Amygdala (tissue), 56 donors: ENCODE results near the gene DUXB.

Source experiments
- DNase-seq, 56 donors: peaks; one replicate each; lab custom pipeline; 2025; lab: John Stamatoyannopoulos, UW

DUXB gene

GRCh38 chr16:75701361-75701760, at the start of gene DUXB:
Gene DUXB, minus strand, starts transcription at chr16:75701461. Its CDS starts 43 bp downstream, at chr16:75701418.
- DNase-seq, result no peak

- DNase-seq, result no peak
Observed at GRCh38 chr16:75750528-75750927, 49.3 kb upstream of the DUXB start.

- no peak for DNase-seq
Observed at GRCh38 chr16:75746359-75746758, 45.1 kb upstream of the DUXB start.

- no peak for DNase-seq
Observed at GRCh38 chr16:75745823-75746222, 44.6 kb upstream of the DUXB start.

- no peak for DNase-seq
Observed at GRCh38 chr16:75745242-75745641, 44.0 kb upstream of the DUXB start.

- no peak for DNase-seq
Observed at GRCh38 chr16:75742424-75743047, 41.3 kb upstream of the DUXB start.

GRCh38 chr16:75733305-75734211, 32.3 kb upstream of the DUXB start:
- DNase-seq, result peak in 20 of 56 donors; percentile 1 to 40 (median 6)

- DNase-seq, result no peak
Observed at GRCh38 chr16:75732871-75733270, 31.6 kb upstream of the DUXB start.

- DNase-seq, result no peak
Observed at GRCh38 chr16:75727221-75727620, 26.0 kb upstream of the DUXB start.

GRCh38 chr16:75726390-75726789, 25.1 kb upstream of the DUXB start, which contains the start of gene CPHXL:
Gene CPHXL, minus strand, starts transcription at chr16:75726490. Its CDS starts 48 bp downstream, at chr16:75726442.
- DNase-seq, result no peak

- no peak for DNase-seq
Observed at GRCh38 chr16:75718452-75718851, 17.2 kb upstream of the DUXB start.

- no peak for DNase-seq
Observed at GRCh38 chr16:75714661-75715060, 13.4 kb upstream of the DUXB start.

GRCh38 chr16:75710344-75710743, 9.1 kb upstream of the DUXB start:
- no peak for DNase-seq

- DNase-seq, result no peak
Observed at GRCh38 chr16:75703306-75703705, 2.0 kb upstream of the DUXB start.

GRCh38 chr16:75702242-75702641, 981 bp upstream of the DUXB start:
- no peak for DNase-seq

- no peak for DNase-seq
Observed at GRCh38 chr16:75697571-75697970, 3.7 kb downstream of the DUXB start.

- no peak for DNase-seq
Observed at GRCh38 chr16:75695708-75696107, 5.6 kb downstream of the DUXB start.

GRCh38 chr16:75687361-75687760, 13.9 kb downstream of the DUXB start:
- DNase-seq, result no peak

- DNase-seq, result no peak
Observed at GRCh38 chr16:75682308-75682707, 19.0 kb downstream of the DUXB start.

- DNase-seq, result no peak
Observed at GRCh38 chr16:75679366-75679765, 21.9 kb downstream of the DUXB start.

GRCh38 chr16:75676909-75677308, 24.4 kb downstream of the DUXB start, which contains the start of gene CPHXL2:
Gene CPHXL2, minus strand, starts transcription at chr16:75677009. Its CDS starts 10 bp downstream, at chr16:75676999.
- no peak for DNase-seq

GRCh38 chr16:75667503-75667902, 33.8 kb downstream of the DUXB start:
- DNase-seq, result no peak
